Cardiac muscle cell (in vitro differentiated cells and primary cell): ENCODE data around the gene ING2. TPM values are rescaled to one million over a fixed set of nuclear protein-coding genes. Genes with fewer than 3 reads are reported as not detected.

Experiments used
- DNase-seq, 2 donors: peaks; one replicate each; pipeline versions ENCODE4 v3.0.0 to v3.0.0-alpha.2; 2010 to 2017; ENCODE audit warnings: low read depth in 1 of 2, low spot score in 1 of 2
- H3K27ac ChIP-seq: fragments of 200-600 bp; sonication (generic); 2 replicates; pipeline ENCODE4 v1.5.1; 2016
- H3K27me3 ChIP-seq: fragments of 200-600 bp; sonication (generic); 2 replicates; pipeline ENCODE4 v1.6.0; 2016; ENCODE audit warnings: control low read depth
- H3K36me3 ChIP-seq: fragments of 200-600 bp; sonication (generic); 2 replicates; pipeline ENCODE4 v1.5.1; 2016; ENCODE audit warnings: control low read depth
- H3K4me1 ChIP-seq: fragments of 200-600 bp; sonication (generic); 2 replicates; pipeline ENCODE4 v1.8.1; 2017; ENCODE audit warnings: low read depth, mild to moderate bottlenecking, mixed run types
- H3K4me3 ChIP-seq: fragments of 200-600 bp; sonication (generic); 2 replicates; pipeline ENCODE4 v1.5.1; 2016; ENCODE audit warnings: mild to moderate bottlenecking
- H3K9me3 ChIP-seq: fragments of 200-600 bp; sonication (generic); 2 replicates; pipeline ENCODE4 v1.5.1; 2017; ENCODE audit warnings: low read depth, mild to moderate bottlenecking, control low read depth
- polyA plus RNA-seq: library from polyadenylated mRNA; unstranded; fragments of >200 nt; fragmentation: Nextera tagmentation; extraction: Ambion mirVana; gene quantifications from 2 replicates; pipeline ENCODE4 v1.2.1, GENCODE V29; 2016
- total RNA-seq: library from RNA; depleted of rRNA; stranded (reverse); fragments of >200 nt; gene quantifications from 2 replicates; pipeline ENCODE4 v1.2.3, GENCODE V29; 2016
- TF ChIP-seq, protein P1 (sequence below): IDR thresholded peaks from 2 replicates; pipeline ENCODE4 v1.5.1; 2012; ENCODE audit warnings: low read depth, mild to moderate bottlenecking, low read length

The ING2 gene
- total and polyA plus RNA-seq, 2 experiments from 2014 or later = 14.2 to 32.9 TPM

DNA sequence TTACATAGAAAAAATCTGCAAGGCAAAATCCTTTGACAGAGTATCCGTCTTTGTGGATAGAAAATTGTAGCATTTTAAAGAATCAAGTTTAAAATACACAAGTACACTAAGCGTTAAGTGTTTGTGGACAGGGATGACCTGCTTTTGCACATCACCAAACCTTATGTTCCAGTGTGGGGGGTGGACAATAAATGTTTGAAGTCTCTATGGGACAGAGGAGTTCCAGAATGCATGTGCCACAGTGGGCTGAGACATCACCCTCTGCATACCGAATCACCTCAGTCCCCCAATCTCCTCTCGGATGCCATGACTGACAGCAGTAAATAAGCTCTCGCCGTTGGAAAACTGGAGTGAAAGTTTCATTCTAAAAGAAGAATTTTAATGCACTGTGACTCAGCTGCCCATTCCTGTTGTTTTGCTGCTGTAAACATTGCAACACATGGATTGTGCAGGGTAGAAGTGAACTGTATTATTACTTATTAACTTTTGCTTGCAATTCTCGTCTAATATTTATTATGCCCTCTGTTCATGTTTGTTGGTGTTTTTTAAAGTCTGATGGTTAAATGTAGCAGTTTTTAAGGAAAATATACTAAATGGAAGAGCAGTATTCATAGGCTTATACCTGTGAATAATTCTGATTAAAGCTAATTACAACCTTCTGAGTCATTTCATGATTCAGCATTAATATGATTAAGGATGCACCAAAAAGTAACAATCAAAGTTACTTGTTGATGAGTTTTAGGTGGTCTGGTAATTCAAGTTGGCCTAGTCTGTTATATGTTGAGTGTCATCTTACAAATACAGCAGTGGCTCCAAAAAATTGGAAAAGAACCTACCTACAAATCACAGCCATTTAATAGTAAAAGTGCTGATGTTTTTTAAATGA is 36.4 kb upstream of the ING2 start:
- H3K27ac ChIP-seq = no peak overlapping the region
- H3K9me3 ChIP-seq = no peaks in the 10 kb centered on the region
- TF ChIP-seq, protein P1, sequence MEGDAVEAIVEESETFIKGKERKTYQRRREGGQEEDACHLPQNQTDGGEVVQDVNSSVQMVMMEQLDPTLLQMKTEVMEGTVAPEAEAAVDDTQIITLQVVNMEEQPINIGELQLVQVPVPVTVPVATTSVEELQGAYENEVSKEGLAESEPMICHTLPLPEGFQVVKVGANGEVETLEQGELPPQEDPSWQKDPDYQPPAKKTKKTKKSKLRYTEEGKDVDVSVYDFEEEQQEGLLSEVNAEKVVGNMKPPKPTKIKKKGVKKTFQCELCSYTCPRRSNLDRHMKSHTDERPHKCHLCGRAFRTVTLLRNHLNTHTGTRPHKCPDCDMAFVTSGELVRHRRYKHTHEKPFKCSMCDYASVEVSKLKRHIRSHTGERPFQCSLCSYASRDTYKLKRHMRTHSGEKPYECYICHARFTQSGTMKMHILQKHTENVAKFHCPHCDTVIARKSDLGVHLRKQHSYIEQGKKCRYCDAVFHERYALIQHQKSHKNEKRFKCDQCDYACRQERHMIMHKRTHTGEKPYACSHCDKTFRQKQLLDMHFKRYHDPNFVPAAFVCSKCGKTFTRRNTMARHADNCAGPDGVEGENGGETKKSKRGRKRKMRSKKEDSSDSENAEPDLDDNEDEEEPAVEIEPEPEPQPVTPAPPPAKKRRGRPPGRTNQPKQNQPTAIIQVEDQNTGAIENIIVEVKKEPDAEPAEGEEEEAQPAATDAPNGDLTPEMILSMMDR = no peak
- H3K27me3 ChIP-seq = no peaks in the 10 kb centered on the region
- no peaks in the 10 kb centered on the region for H3K4me1 ChIP-seq
- H3K36me3 ChIP-seq = no peaks in the 10 kb centered on the region
- DNase-seq = peak in 1 of 2 donors; percentile 24
- no peak overlapping the region for H3K4me3 ChIP-seq

DNA sequence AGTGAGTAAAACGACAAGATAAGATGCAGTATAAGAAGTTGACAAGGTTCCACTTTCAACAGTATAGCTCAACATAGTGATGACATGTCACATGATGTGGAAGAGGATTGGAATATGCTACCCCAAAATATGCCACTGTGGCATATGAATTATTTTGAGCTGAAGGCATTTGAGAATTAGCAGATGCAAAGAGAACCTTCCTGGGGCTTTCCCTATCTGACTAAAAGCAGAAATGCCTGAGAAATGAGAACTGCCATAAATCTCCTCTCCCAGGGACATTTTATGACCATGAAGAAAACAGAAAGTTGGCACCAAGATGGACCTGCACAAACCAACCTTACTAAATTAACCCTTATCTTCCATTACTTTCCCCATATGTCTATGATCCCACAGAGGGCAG is 35.6 kb upstream of the ING2 start:
- DNase-seq = no peak
- H3K27me3 ChIP-seq = no peaks in the 10 kb centered on the region
- H3K4me3 ChIP-seq = no peak overlapping the region
- no peaks in the 10 kb centered on the region for H3K36me3 ChIP-seq
- H3K9me3 ChIP-seq = no peaks in the 10 kb centered on the region
- TF ChIP-seq, protein P1 = no peak
- no peak overlapping the region for H3K27ac ChIP-seq
- H3K4me1 ChIP-seq = no peaks in the 10 kb centered on the region

DNA sequence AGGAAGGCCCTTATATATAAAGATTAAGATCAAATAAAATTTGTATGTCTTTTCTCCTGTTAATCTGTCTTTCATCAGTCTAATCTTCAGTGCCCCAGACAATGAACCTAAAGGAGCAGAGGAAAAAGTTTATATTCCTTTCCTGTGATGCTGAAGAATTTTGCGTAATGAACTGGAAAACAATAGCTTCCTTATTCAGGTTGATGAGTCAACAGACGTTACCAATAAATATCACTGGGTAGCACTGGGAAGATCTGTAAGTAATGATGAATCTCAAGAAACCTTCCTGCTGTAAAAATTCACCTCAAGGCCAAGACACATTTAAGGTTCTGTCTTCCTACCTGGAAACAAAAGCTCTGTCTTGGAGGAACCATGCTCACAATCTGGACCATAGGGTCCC is 34.9 kb upstream of the ING2 start:
- Histone ChIP-seq H3K36me3 (no peaks in the 10 kb centered on the region), H3K4me1 (no peaks in the 10 kb centered on the region), H3K27me3 (no peaks in the 10 kb centered on the region), H3K4me3 (no peak overlapping the region), H3K27ac (no peak overlapping the region), H3K9me3 (no peaks in the 10 kb centered on the region)
- peak in 1 of 2 donors; percentile 54 for DNase-seq
- TF ChIP-seq, protein P1 = no peak

DNA sequence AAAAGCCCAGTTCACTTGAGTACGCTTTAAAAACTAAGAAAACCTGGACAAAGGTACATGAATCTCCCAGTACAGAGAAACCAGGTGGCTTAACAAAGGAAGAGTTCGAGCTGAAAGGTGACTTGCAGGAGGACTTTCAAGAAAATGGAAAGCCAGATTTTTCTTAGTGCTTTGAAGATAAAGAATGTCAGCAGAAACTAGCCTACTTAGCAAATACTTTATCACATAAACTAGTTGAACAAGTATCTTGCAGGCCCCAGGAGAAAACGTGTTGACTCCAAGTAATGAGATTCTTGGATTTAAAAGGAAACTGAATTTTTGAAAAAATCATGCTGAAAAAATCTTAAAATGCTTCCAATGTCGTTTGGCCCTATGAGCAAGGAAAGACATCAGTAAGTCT is 34.0 kb upstream of the ING2 start:
- TF ChIP-seq, protein P1 = no peak
- H3K36me3 ChIP-seq = no peaks in the 10 kb centered on the region
- H3K27me3 ChIP-seq = no peaks in the 10 kb centered on the region
- no peaks in the 10 kb centered on the region for H3K4me1 ChIP-seq
- no peak overlapping the region for H3K4me3 ChIP-seq
- no peaks in the 10 kb centered on the region for H3K9me3 ChIP-seq
- H3K27ac ChIP-seq = no peak overlapping the region
- DNase-seq = no peak

DNA sequence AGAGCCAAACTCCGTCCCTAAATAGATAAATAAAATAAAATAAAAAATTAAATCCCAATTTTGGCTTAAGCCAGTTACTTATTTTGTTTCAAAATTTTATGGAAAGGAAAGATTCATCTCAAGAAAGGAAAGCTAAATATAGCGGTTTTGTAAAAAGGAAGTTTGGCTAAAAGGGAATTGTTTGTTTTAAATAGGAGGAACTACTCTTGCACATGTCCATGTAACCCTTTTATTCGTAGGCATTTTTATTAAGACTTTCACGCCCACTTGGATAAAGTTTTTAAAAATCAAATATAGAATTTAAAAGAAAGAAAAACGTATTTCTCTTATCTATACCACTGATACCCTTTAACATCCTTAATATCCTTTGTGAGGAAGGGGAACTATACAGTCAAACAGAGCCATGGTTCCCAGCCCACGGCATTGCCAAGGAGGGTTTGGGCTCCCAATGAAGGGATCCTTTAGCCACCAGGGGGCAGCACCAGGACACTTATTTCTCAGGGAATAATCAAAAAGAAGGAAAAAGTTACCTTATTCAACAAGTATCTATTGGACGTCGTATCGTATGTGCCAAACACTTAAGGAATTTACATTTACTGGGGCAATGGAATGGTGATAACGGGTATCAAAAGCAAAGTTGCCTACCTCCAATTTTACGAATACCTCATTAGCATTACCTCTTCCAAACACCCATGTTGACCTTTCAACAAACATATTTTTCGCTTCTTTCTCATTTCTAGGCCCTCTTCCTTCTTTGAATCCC is 32.7 kb upstream of the ING2 start:
- H3K4me3 ChIP-seq = no peak overlapping the region
- H3K27me3 ChIP-seq = no peaks in the 10 kb centered on the region
- no peaks in the 10 kb centered on the region for H3K4me1 ChIP-seq
- no peak overlapping the region for H3K27ac ChIP-seq
- H3K9me3 ChIP-seq = no peaks in the 10 kb centered on the region
- TF ChIP-seq, protein P1 = peak; percentile 77
- no peaks in the 10 kb centered on the region for H3K36me3 ChIP-seq
- DNase-seq = peak; percentile 75 to 90
